Ishikawa (cell line): ENCODE data around the gene C1orf56.

Source experiments
- CEBPB ChIP-seq: IDR thresholded peaks from 2 replicates; pipeline ENCODE4 v1.6.1; 2012
- CREB1 ChIP-seq: IDR thresholded peaks from 2 replicates; pipeline ENCODE4 v1.6.1; 2012; ENCODE audit warnings: low read depth
- EGR1 ChIP-seq: IDR thresholded peaks from 2 replicates; pipeline ENCODE4 v1.6.1; 2012
- EP300 ChIP-seq: IDR thresholded peaks from 2 replicates; pipeline ENCODE4 v1.6.1; 2012; ENCODE audit warnings: borderline replicate concordance
- FOXM1 ChIP-seq: IDR thresholded peaks from 2 replicates; pipeline ENCODE4 v1.6.1; 2012; ENCODE audit warnings: low read depth, borderline replicate concordance
- NFIC ChIP-seq: IDR thresholded peaks from 2 replicates; pipeline ENCODE4 v1.6.1; 2012
- RAD21 ChIP-seq: IDR thresholded peaks from 2 replicates; pipeline ENCODE4 v1.6.1; 2012; ENCODE audit warnings: low read depth
- TAF1 ChIP-seq: IDR thresholded peaks from 2 replicates; pipeline ENCODE4 v1.6.1; 2012; ENCODE audit warnings: low read depth, mild to moderate bottlenecking
- TCF12 ChIP-seq: IDR thresholded peaks from 2 replicates; pipeline ENCODE4 v1.6.1; 2012; ENCODE audit warnings: low read depth
- TEAD4 ChIP-seq: IDR thresholded peaks from 2 replicates; pipeline ENCODE4 v1.6.1; 2012
- YY1 ChIP-seq: IDR thresholded peaks from 2 replicates; pipeline ENCODE4 v1.6.1; 2012; ENCODE audit warnings: low read depth
- ZBTB7A ChIP-seq: IDR thresholded peaks from 2 replicates; pipeline ENCODE4 v1.6.1; 2012; ENCODE audit warnings: low read depth
- TF ChIP-seq, protein P1 (sequence below): IDR thresholded peaks from 2 replicates; pipeline ENCODE4 v1.6.1; 2012
- TF ChIP-seq, protein P2 (sequence below): IDR thresholded peaks from 2 replicates; pipeline ENCODE4 v1.6.1; 2012; ENCODE audit warnings: low read depth, mild to moderate bottlenecking
- TF ChIP-seq, protein P3 (sequence below): IDR thresholded peaks from 2 replicates; pipeline ENCODE4 v1.6.1; 2012

C1orf56 gene

DNA sequence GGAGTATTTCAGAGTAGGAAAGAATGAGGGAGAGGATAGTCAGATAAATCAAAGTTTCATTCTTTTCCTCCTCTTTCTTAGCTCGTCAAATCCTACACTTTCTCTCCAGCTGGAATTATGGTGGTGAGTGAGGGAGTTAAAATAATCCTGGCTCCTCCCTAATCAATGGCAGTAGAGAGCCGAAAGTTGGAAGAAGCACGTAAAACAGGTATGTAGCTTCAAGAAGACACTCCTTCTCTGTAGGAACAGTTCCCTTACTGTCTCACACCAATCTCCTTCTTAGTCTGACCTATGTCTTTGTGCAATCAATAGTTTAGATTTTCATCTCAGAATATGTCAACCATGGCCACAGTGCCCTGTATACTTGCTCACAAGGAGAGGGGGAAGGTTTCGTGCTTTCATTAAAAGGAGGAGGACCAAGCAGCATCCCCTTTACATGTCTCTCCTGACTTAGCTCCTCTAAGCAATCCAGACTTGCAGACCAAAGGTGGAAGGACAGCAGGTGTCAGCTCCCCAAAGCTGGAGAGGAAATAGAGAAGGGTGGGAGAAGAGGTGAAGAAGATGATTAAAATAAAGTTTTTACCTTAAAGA, 41.7 kb upstream of the C1orf56 start:
- TF ChIP-seq TAF1: no peak
- TF ChIP-seq, protein P1, sequence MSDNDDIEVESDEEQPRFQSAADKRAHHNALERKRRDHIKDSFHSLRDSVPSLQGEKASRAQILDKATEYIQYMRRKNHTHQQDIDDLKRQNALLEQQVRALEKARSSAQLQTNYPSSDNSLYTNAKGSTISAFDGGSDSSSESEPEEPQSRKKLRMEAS: no peak
- TF ChIP-seq ZBTB7A: no peak
- TF ChIP-seq CREB1: no peak
- TF ChIP-seq CEBPB: no peak
- TF ChIP-seq, protein P2, sequence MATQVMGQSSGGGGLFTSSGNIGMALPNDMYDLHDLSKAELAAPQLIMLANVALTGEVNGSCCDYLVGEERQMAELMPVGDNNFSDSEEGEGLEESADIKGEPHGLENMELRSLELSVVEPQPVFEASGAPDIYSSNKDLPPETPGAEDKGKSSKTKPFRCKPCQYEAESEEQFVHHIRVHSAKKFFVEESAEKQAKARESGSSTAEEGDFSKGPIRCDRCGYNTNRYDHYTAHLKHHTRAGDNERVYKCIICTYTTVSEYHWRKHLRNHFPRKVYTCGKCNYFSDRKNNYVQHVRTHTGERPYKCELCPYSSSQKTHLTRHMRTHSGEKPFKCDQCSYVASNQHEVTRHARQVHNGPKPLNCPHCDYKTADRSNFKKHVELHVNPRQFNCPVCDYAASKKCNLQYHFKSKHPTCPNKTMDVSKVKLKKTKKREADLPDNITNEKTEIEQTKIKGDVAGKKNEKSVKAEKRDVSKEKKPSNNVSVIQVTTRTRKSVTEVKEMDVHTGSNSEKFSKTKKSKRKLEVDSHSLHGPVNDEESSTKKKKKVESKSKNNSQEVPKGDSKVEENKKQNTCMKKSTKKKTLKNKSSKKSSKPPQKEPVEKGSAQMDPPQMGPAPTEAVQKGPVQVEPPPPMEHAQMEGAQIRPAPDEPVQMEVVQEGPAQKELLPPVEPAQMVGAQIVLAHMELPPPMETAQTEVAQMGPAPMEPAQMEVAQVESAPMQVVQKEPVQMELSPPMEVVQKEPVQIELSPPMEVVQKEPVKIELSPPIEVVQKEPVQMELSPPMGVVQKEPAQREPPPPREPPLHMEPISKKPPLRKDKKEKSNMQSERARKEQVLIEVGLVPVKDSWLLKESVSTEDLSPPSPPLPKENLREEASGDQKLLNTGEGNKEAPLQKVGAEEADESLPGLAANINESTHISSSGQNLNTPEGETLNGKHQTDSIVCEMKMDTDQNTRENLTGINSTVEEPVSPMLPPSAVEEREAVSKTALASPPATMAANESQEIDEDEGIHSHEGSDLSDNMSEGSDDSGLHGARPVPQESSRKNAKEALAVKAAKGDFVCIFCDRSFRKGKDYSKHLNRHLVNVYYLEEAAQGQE: no peak
- no peak for TF ChIP-seq EGR1
- TF ChIP-seq EP300: no peak
- TF ChIP-seq RAD21: no peak

DNA sequence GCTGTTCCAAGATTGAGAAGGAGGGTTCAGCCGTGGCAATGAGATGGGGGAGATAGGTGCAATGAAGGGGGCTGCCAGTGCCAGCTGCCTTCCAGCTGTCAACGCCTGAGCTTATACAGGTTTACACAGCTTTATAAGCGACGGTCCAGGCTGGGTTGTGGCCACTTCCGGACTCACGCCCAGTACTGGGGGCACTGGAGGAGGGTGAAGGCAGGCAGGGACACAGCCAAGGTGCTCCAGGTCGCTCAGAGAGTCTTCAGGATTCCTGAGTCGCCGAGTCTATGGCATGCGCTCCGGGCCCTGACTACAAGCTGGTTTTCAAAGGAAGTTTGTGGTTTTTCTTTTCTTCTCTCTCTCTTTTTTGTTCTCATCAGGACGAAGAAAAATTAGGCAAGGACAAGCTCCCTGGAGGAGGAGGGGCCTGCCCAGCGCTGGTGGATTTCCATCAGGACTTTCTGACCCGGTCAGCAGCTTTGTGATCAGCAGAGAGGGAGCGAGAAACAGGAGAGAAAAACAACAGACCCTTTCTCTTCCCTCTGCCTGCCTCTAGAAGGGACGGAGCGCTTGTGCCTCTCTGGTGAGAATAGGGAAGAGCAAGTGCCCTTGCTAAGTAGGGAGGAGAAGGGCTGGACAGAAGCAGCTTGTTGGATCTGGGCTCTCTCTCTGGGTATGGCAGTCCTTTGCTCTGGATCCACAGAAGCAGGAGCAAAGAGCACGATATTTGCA, 41.1 kb upstream of the C1orf56 start, which contains the start of gene MINDY1:
TSS of gene MINDY1 (minus strand) at position 576 of the 726 bp plus-strand sequence. CDS start 4,285 bp downstream, outside the sequence.
- TF ChIP-seq RAD21 (peak; percentile 46), TCF12 (no peak)

DNA sequence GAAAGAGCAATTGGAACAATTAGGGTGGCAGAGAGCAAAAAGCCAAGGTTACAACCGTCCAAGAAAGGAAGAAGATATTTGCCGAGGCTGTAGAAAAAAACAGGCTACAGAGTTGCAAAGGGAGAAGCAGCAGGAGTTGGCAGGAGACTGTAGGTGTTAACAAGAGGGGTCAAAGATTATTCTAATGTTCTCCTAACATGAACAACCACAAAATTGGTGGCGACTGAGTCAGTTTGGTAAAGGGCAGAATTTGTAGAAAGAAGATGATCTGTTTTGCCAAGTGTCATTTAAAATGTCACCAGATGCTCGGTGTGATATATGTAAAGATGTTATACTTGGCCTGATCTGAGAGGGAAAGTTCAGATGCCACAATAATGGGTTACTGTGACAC, 39.7 kb upstream of the C1orf56 start:
- TF ChIP-seq TEAD4 (no peak), EP300 (no peak)
- TF ChIP-seq, protein P2: no peak

DNA sequence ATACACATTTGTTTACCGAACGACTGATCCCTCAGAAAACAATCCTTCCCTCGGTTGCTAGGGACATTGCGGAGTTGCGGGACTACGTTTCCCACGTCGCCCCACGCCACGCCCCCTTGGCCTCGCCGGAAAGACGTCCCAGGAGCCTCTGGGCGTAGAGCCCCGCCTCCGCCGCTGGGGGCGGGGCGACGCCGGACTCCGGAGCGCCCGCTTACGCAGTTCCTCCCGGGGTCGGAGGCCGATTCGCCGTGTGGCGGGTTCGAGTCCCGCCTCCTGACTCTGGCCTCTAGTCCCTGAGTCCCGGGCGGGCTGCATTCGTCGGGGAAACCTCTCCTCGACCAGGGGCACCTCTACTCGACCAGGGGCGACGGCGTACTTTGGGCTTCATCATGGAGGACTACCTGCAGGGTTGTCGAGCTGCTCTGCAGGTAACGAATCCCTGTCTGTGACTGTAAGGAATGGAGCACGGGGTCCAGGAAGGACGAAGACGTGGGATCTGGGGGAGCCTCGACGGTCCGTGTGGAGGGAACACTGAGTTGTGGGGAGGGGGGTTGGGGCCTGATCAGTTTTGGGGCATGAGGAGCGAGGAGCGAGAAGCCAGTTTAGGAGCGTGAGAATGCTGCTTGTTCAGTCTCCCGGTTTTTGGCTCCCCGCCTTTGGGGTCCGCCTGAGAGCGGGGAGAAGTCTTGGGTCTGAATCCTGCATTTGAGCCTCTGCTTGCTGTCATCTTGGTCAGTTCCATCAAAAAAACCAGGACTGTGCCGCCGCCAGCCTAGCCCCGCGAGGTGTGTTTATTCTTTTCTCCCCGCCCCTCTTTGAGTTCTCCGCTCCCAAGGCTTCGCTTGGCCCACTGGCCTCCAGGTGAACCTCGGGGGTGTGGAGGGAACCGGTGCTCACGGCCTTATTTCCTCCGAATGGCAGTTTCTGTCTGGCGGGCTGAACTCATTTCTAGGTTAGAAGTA, 39.0 kb upstream of the C1orf56 start, which contains the start of gene PRUNE1:
TSS of gene PRUNE1 (plus strand) at position 206 of the 962 bp plus-strand sequence. CDS start at position 390, 184 bp downstream.
- peak; percentile 71; the same call in 1 of the 2 replicates for TF ChIP-seq TCF12
- TF ChIP-seq RAD21: no peak
- TF ChIP-seq, protein P2: no peak
- no peak for TF ChIP-seq EGR1
- no peak for TF ChIP-seq TEAD4
- no peak for TF ChIP-seq CEBPB
- peak; percentile 70 for TF ChIP-seq CREB1
- TF ChIP-seq, protein P3, sequence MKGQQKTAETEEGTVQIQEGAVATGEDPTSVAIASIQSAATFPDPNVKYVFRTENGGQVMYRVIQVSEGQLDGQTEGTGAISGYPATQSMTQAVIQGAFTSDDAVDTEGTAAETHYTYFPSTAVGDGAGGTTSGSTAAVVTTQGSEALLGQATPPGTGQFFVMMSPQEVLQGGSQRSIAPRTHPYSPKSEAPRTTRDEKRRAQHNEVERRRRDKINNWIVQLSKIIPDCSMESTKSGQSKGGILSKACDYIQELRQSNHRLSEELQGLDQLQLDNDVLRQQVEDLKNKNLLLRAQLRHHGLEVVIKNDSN: no peak
- TF ChIP-seq YY1: peak; percentile 34; the same call in 1 of the 2 replicates
- TF ChIP-seq TAF1: peak; percentile 67
- 0 out of 2 replicates have a peak, but pooled peaks have one; percentile 37 for TF ChIP-seq ZBTB7A
- TF ChIP-seq, protein P1: peak; percentile 45
- TF ChIP-seq EP300: peak; percentile 34; the same call in 1 of the 2 replicates
- no peak for TF ChIP-seq NFIC
- TF ChIP-seq FOXM1: no peak
